Measurements from ENCODE around the gene THSD4.

The THSD4 gene

DNA sequence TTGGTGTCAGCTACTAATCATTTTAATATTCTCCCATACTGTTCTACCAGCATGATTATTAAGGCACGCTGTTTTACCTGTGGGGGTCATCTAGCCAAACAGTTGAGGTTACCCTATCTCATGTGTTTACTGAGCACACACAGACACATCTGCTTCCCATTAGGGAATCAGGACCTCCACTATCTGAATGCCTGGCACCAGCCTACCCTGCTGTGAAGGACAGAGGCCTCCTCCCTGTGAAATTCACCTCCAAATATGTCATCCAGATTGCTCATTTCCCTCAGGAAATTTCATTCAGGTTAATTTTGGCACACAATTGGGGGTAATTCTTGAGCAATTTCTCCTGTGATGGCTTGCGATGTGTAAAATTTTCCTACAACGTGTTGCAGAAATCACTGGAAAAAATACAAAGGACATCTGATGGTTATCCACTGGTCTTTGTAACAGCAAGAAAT, 539.5 kb downstream of the THSD4 start:
- Histone ChIP-seq H2AFZ (ENCODE audit: low read length) (no peak overlapping the region), H3K27ac (ENCODE audit: low read length) (no peak overlapping the region), H3K79me2 (ENCODE audit: low read length) (no peaks in the 10 kb centered on the region), H3K9ac (ENCODE audit: low read length) (no peak overlapping the region), H3K4me1 (ENCODE audit: low read length) (no peaks in the 10 kb centered on the region), H3K36me3 (replicated peaks; ENCODE audit: insufficient read depth, low read length) (no peaks in the 10 kb centered on the region), H3K4me2 (ENCODE audit: low read depth, low read length) (no peak overlapping the region), H3K9me2 (replicated peaks; ENCODE audit: insufficient read depth, low read length) (no peaks in the 10 kb centered on the region), H3K27me3 (replicated peaks; ENCODE audit: insufficient read depth, low read length) (no peaks in the 10 kb centered on the region), H3K4me3 (ENCODE audit: low read length) (no peak overlapping the region), H3K9me3 (replicated peaks; ENCODE audit: insufficient read depth, low read length) (no peaks in the 10 kb centered on the region), H3F3A (ENCODE audit: insufficient read depth, low read length) (no peaks in the 10 kb centered on the region), H4K20me1 (ENCODE audit: insufficient read depth, low read length) (no peaks in the 10 kb centered on the region)
- TF ChIP-seq EZH2 (optimal IDR thresholded peaks at IDR 0.05; ENCODE audit: low read depth, low read length) (no peak), EZH2phosphoT487 (IDR thresholded peaks at IDR 0.05; ENCODE audit: low read length) (no peak)
- TF ChIP-seq, protein P1, sequence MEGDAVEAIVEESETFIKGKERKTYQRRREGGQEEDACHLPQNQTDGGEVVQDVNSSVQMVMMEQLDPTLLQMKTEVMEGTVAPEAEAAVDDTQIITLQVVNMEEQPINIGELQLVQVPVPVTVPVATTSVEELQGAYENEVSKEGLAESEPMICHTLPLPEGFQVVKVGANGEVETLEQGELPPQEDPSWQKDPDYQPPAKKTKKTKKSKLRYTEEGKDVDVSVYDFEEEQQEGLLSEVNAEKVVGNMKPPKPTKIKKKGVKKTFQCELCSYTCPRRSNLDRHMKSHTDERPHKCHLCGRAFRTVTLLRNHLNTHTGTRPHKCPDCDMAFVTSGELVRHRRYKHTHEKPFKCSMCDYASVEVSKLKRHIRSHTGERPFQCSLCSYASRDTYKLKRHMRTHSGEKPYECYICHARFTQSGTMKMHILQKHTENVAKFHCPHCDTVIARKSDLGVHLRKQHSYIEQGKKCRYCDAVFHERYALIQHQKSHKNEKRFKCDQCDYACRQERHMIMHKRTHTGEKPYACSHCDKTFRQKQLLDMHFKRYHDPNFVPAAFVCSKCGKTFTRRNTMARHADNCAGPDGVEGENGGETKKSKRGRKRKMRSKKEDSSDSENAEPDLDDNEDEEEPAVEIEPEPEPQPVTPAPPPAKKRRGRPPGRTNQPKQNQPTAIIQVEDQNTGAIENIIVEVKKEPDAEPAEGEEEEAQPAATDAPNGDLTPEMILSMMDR (IDR thresholded peaks at IDR 0.05; ENCODE audit: low read length) = no peak
- DNase-seq = no peak

DNA sequence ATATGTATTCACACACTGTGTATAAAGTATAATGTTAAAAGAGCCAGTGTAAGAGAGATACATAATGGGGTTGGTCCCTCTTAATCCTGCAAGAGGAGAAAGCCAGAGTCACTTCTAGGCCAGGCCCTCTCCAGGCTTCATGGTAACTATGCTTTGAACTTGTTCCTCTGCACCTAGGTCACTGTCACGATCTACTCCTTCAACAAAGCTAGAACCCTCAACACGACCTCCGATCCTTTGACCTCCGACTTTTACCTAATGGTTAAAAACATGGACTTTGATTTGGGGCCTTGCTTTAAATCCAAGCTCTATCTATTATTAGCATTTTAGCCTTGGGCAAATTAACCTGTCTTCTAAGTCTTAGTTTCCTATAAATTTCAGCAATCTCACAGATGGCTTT, 541.2 kb downstream of the THSD4 start:
- no peaks in the 10 kb centered on the region for H3K36me3 ChIP-seq (replicated peaks; ENCODE audit: insufficient read depth, low read length)
- no peak overlapping the region for H3K27ac ChIP-seq (ENCODE audit: low read length)
- H3K4me2 ChIP-seq (ENCODE audit: low read depth, low read length) = no peak overlapping the region
- H3K4me3 ChIP-seq (ENCODE audit: low read length) = no peak overlapping the region
- H3K9me2 ChIP-seq (replicated peaks; ENCODE audit: insufficient read depth, low read length) = no peaks in the 10 kb centered on the region
- TF ChIP-seq EZH2 (optimal IDR thresholded peaks at IDR 0.05; ENCODE audit: low read depth, low read length) (no peak), EZH2phosphoT487 (IDR thresholded peaks at IDR 0.05; ENCODE audit: low read length) (no peak)
- TF ChIP-seq, protein P1 (IDR thresholded peaks at IDR 0.05; ENCODE audit: low read length) = no peak
- H4K20me1 ChIP-seq (ENCODE audit: insufficient read depth, low read length) = no peaks in the 10 kb centered on the region
- no peaks in the 10 kb centered on the region for H3K79me2 ChIP-seq (ENCODE audit: low read length)
- no peak overlapping the region for H3K9ac ChIP-seq (ENCODE audit: low read length)
- no peak for DNase-seq
- no peak overlapping the region for H2AFZ ChIP-seq (ENCODE audit: low read length)
- H3K27me3 ChIP-seq (replicated peaks; ENCODE audit: insufficient read depth, low read length) = no peaks in the 10 kb centered on the region
- no peaks in the 10 kb centered on the region for H3K9me3 ChIP-seq (replicated peaks; ENCODE audit: insufficient read depth, low read length)
- H3K4me1 ChIP-seq (ENCODE audit: low read length) = no peaks in the 10 kb centered on the region
- H3F3A ChIP-seq (ENCODE audit: insufficient read depth, low read length) = no peaks in the 10 kb centered on the region

DNA sequence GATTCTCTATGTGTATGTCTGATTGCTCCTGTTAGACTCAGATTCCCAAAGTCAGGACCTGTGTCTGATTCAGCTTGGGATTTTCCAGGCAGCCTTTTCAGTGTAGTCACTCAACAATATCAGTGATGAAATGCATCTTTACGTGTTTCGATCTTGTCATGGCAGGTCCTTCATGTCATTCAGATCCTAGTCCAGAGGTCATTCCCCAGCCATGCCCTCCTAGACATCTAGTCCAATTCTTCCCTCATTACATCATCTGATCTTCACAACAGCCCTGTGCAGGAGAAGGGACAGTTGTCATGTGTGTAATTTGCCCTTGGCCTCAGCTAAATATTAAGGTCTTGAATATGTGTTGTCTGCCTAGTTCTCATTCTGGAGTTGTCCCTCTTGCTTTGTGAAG, 541.9 kb downstream of the THSD4 start:
- TF ChIP-seq, protein P1 (IDR thresholded peaks at IDR 0.05; ENCODE audit: low read length) = no peak
- TF ChIP-seq EZH2phosphoT487 (IDR thresholded peaks at IDR 0.05; ENCODE audit: low read length) = no peak
- Histone ChIP-seq H3K27me3 (replicated peaks; ENCODE audit: insufficient read depth, low read length) (no peaks in the 10 kb centered on the region), H3K4me1 (ENCODE audit: low read length) (no peaks in the 10 kb centered on the region), H3F3A (ENCODE audit: insufficient read depth, low read length) (no peaks in the 10 kb centered on the region), H2AFZ (ENCODE audit: low read length) (no peak overlapping the region), H3K4me3 (ENCODE audit: low read length) (no peak overlapping the region), H3K9ac (ENCODE audit: low read length) (no peak overlapping the region), H3K79me2 (ENCODE audit: low read length) (no peaks in the 10 kb centered on the region), H3K27ac (ENCODE audit: low read length) (no peak overlapping the region), H3K9me3 (replicated peaks; ENCODE audit: insufficient read depth, low read length) (no peaks in the 10 kb centered on the region), H3K4me2 (ENCODE audit: low read depth, low read length) (no peak overlapping the region), H3K9me2 (replicated peaks; ENCODE audit: insufficient read depth, low read length) (no peaks in the 10 kb centered on the region), H3K36me3 (replicated peaks; ENCODE audit: insufficient read depth, low read length) (no peaks in the 10 kb centered on the region), H4K20me1 (ENCODE audit: insufficient read depth, low read length) (no peaks in the 10 kb centered on the region)
- DNase-seq = no peak

Measured in MM.1S (cell line).